Uterus (tissue), 2 donors: ENCODE data around the gene ZNF565.

Experiments
- POLR2A ChIP-seq, 2 donors: fragments of 450-650 bp; IDR thresholded peaks; one replicate each; pipeline ENCODE4 v1.6.1; 2016; ENCODE audit warnings: antibody characterized with exemption in 2 of 2, mild to moderate bottlenecking in 1 of 2, moderate library complexity in 1 of 2
- TF ChIP-seq, protein P1 (sequence below), 4 experiments: fragments of 200-600 bp in 2 of 4; fragments of 450-650 bp in 2 of 4; sonication (generic) in 2 of 4; IDR thresholded peaks; one replicate each; pipeline ENCODE4 v1.5.1; 2016 to 2019; ENCODE audit warnings: antibody characterized with exemption in 4 of 4, mild to moderate bottlenecking in 2 of 4, moderate library complexity in 1 of 4

- TF ChIP-seq, protein P1, sequence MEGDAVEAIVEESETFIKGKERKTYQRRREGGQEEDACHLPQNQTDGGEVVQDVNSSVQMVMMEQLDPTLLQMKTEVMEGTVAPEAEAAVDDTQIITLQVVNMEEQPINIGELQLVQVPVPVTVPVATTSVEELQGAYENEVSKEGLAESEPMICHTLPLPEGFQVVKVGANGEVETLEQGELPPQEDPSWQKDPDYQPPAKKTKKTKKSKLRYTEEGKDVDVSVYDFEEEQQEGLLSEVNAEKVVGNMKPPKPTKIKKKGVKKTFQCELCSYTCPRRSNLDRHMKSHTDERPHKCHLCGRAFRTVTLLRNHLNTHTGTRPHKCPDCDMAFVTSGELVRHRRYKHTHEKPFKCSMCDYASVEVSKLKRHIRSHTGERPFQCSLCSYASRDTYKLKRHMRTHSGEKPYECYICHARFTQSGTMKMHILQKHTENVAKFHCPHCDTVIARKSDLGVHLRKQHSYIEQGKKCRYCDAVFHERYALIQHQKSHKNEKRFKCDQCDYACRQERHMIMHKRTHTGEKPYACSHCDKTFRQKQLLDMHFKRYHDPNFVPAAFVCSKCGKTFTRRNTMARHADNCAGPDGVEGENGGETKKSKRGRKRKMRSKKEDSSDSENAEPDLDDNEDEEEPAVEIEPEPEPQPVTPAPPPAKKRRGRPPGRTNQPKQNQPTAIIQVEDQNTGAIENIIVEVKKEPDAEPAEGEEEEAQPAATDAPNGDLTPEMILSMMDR (IDR thresholded peaks at IDR 0.05), result peak in 2 of 4 experiments; percentile 38 to 40
- TF ChIP-seq POLR2A (IDR thresholded peaks at IDR 0.05), result peak; percentile 58 to 81
Measured at GRCh38 chr19:36214386-36215275, at the start of gene ZNF565, which contains the start of gene ZNF146.
